Measurements from ENCODE around the gene JTB.

DNA sequence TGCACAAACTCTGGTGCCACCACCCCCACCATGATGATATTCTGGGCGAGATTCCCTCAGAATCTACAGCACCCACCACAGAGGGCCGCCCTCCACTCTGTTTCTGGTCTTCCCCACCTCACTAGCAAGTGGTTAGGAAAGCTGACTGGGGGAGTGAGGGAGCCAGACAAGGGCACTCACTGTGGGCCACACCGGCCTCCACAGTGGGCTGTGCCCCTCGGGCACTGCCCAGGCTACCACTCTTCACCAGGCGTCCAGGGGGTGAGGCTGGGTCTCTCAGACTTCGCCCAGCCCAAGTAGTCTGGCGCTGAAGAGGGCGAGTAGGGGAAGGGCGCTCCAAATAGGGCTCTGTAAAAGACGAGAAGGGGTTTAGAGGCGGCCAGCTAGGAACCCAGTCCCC, 43.5 kb downstream of the JTB start:
- TF ChIP-seq, protein P1, sequence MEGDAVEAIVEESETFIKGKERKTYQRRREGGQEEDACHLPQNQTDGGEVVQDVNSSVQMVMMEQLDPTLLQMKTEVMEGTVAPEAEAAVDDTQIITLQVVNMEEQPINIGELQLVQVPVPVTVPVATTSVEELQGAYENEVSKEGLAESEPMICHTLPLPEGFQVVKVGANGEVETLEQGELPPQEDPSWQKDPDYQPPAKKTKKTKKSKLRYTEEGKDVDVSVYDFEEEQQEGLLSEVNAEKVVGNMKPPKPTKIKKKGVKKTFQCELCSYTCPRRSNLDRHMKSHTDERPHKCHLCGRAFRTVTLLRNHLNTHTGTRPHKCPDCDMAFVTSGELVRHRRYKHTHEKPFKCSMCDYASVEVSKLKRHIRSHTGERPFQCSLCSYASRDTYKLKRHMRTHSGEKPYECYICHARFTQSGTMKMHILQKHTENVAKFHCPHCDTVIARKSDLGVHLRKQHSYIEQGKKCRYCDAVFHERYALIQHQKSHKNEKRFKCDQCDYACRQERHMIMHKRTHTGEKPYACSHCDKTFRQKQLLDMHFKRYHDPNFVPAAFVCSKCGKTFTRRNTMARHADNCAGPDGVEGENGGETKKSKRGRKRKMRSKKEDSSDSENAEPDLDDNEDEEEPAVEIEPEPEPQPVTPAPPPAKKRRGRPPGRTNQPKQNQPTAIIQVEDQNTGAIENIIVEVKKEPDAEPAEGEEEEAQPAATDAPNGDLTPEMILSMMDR (conservative IDR thresholded peaks at IDR 0.05; ENCODE audit: low read depth, low read length): no peak
- TF ChIP-seq EZH2 (IDR thresholded peaks at IDR 0.05; ENCODE audit: borderline replicate concordance, low read depth, low read length, poor library complexity, severe bottlenecking): no peak

Measured in A673 (cell line).